ENCODE results near the gene MAPK13.
"Not testable (repeated sequence)": the region's sequence is repeated elsewhere in the genome, so short reads cannot be mapped to it uniquely, and the experiment has no call there.

The MAPK13 gene

GRCh38 chr6:36125575-36125974 lies 4.7 kb upstream of the MAPK13 start:
- POLR2A ChIA-PET, result no interaction called here
- TF ChIP-seq CTCF (IDR thresholded peaks at IDR 0.05; ENCODE audit: insufficient read depth, low read length, missing control alignments), result no peak
- CTCF ChIA-PET, result interaction anchor here (0.9 to 5.0 kb wide), 4 partner anchors 10 to 236 kb away, joined by 3 to 22 read pairs (median 8); no protein-coding TSS in a partner anchor
- no peak for DNase-seq (ENCODE audit: low read depth, low spot score)
- H3K4me3 ChIP-seq (ENCODE audit: low read depth, low read length), result no peak overlapping the region

- no peak for TF ChIP-seq CTCF (IDR thresholded peaks at IDR 0.05; ENCODE audit: insufficient read depth, low read length, missing control alignments)
- ChIA-PET POLR2A (no interaction called here), CTCF (interaction anchor here (1.3 to 3.3 kb wide), 5 partner anchors 11 to 234 kb away, joined by 3 to 13 read pairs (median 3); no protein-coding TSS in a partner anchor)
- no peak for DNase-seq (ENCODE audit: low read depth, low spot score)
- no peak overlapping the region for H3K4me3 ChIP-seq (ENCODE audit: low read depth, low read length)
Measured at GRCh38 chr6:36126121-36126520, 4.2 kb upstream of the MAPK13 start.

- POLR2A ChIA-PET, result no interaction called here
- no peak overlapping the region for H3K4me3 ChIP-seq (ENCODE audit: low read depth, low read length)
- CTCF ChIA-PET, result interaction anchor here (0.8 to 3.3 kb wide), 6 partner anchors 32 to 733 kb away, joined by 3 to 13 read pairs (median 4); no protein-coding TSS in a partner anchor
- no peak for TF ChIP-seq CTCF (IDR thresholded peaks at IDR 0.05; ENCODE audit: insufficient read depth, low read length, missing control alignments)
- no peak for DNase-seq (ENCODE audit: low read depth, low spot score)
Measured at GRCh38 chr6:36126553-36127458, 3.5 kb upstream of the MAPK13 start.

DNA sequence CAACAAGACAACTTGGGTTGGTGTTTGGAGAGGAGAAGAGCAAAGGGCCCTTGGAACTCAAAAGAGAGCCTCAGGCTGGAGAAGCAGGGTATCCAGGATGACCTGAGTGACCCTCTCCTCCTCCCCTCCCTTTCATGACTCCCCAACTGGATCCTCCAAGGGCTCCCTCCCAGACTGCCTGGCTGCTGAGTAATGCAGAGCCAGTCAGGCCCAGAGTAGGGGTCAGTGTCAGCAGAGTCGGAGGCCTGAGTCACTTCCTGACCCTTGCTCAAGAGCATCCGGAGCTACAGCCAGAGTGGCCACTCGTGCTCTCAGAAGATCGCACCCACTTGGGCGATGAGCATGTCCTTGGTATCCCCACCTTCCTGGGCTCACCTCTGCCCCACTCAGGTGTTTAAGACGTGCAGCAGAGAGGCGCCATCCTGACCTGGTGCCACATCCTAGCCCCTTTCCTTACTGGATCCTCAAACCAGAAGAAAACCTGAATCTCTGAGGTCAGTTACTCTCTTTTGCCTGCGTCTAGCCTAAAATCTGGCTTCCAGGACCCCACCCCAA lies 2.8 kb upstream of the MAPK13 start:
- no peak overlapping the region for H3K4me3 ChIP-seq (ENCODE audit: low read depth, low read length)
- CTCF ChIA-PET, result interaction anchor here (0.8 to 3.3 kb wide), 5 partner anchors 32 to 732 kb away, joined by 3 to 13 read pairs (median 4); no protein-coding TSS in a partner anchor
- no peak for DNase-seq (ENCODE audit: low read depth, low spot score)
- TF ChIP-seq CTCF (IDR thresholded peaks at IDR 0.05; ENCODE audit: insufficient read depth, low read length, missing control alignments), result no peak
- POLR2A ChIA-PET, result no interaction called here

DNA sequence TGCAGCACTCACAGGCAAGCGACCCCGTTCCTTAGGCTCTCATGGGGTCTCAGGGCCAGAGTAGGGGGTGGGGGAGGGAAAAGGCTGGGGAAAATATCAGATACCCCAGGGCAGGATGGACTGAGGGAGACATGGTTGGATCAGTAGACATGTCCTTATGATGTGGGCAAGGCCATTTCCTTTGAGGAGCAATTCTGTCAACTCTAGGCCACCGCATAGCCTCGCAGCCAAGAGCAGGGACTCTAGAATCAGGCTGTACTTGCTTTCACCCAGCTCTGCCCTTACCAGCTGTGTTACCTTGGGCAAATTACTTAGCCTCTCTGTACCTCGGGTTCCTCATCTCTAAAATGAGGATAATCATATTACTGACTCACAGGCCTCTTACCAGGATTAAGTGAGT lies 2.2 kb upstream of the MAPK13 start:
- POLR2A ChIA-PET, result no interaction called here
- H3K4me3 ChIP-seq (ENCODE audit: low read depth, low read length), result no peak overlapping the region
- no peak for DNase-seq (ENCODE audit: low read depth, low spot score)
- CTCF ChIA-PET, result interaction anchor here (3.3 kb wide), 1 partner anchor 33 kb away, joined by 13 read pairs; no protein-coding TSS in a partner anchor
- TF ChIP-seq CTCF (IDR thresholded peaks at IDR 0.05; ENCODE audit: insufficient read depth, low read length, missing control alignments), result no peak

DNA sequence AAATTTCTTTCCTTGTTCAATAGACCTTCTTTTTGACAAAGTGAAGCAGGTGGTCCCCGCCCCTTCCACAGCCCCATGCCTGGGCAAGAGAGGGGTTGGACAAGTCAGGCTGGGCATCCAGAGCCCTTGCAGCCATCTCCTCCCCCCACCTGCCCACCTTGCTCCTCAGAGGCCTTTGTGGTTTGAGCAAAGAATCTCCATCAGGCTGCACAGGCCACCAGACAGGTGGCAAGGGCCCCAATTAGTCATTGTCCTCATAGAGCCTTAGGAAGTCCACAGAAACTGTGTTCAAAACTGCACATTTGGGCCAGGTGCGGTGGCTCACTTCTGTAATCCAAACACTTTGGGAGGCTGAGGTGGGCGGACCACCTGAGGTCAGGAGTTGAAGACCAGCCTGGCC lies 1.5 kb upstream of the MAPK13 start:
- DNase-seq (ENCODE audit: low read depth, low spot score), result no peak
- CTCF ChIA-PET, result interaction anchor here (3.3 kb wide), 1 partner anchor 33 kb away, joined by 22 read pairs; no protein-coding TSS in a partner anchor
- POLR2A ChIA-PET, result no interaction called here
- no peak for TF ChIP-seq CTCF (IDR thresholded peaks at IDR 0.05; ENCODE audit: insufficient read depth, low read length, missing control alignments)
- H3K4me3 ChIP-seq (ENCODE audit: low read depth, low read length), result no peak overlapping the region

- POLR2A ChIA-PET; H3K4me3 ChIP-seq (ENCODE audit: low read depth, low read length); DNase-seq (ENCODE audit: low read depth, low spot score): not testable (repeated sequence)
- CTCF ChIA-PET, result interaction anchor here (3.3 kb wide), 1 partner anchor 34 kb away, joined by 22 read pairs; no protein-coding TSS in a partner anchor
Measured at GRCh38 chr6:36129334-36129733, 979 bp upstream of the MAPK13 start.

Data from AG04449 (cell line).